SK-N-SH (cell line): Measurements from ENCODE around the gene MLF2.

Source experiments
- GATA2 ChIP-seq: sonication (generic); formaldehyde crosslinking; IDR thresholded peaks from 2 replicates; pipeline ENCODE4 v1.5.0; 2020; ENCODE audit warnings: mild to moderate bottlenecking, missing genetic modification reagents
- JUND ChIP-seq: IDR thresholded peaks from 2 replicates; pipeline ENCODE4 v1.4.0; 2012
- NFIC ChIP-seq: IDR thresholded peaks from 2 replicates; pipeline ENCODE4 v1.4.0; 2012; ENCODE audit warnings: borderline replicate concordance
- POLR2AphosphoS5 ChIP-seq: IDR thresholded peaks from 2 replicates; pipeline ENCODE4 v1.6.1; 2012; ENCODE audit warnings: low read depth, low read length
- TF ChIP-seq, protein P1 (sequence below): fragments of 200-600 bp; sonication (generic); IDR thresholded peaks from 2 replicates; pipeline ENCODE4 v1.6.1; 2017; ENCODE audit warnings: antibody characterized with exemption, mild to moderate bottlenecking, moderate library complexity
- TF ChIP-seq, protein P2 (sequence below): IDR thresholded peaks from 2 replicates; pipeline ENCODE4 v1.4.0; 2012; ENCODE audit warnings: low read depth

DNA sequence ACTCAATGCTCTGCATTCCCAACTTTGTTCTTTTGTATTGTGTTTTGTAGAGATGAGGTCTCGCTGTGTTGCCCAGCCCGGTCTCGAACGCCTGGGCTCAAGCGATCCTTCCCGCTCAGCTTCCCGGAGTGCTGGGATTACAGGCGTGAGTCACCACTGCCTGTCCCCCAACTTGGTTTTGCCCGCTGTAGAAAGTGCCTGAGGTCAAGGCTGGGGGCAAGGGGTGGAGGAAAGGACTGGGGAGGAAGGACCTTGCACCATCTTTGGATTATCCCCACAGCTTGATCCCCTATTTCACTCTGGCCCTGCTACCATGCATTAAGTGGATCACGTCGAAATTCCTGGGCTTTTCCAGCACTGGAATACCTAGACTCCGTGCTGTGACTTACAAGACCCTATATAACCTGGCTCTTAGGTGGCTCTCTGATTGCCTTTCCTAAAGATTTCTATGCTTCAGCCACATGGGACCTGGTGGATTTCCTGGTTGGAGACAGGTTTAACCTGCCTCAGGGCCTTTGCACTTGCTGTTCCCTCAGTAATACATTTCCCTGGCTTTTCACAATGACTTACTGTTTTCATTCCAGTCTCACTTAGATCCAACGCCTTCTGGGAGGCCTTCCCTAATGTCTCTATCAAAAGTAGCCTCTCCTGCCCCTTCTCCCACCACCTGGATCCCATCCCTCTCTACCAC is 51.7 kb downstream of the MLF2 start:
- TF ChIP-seq, protein P1, sequence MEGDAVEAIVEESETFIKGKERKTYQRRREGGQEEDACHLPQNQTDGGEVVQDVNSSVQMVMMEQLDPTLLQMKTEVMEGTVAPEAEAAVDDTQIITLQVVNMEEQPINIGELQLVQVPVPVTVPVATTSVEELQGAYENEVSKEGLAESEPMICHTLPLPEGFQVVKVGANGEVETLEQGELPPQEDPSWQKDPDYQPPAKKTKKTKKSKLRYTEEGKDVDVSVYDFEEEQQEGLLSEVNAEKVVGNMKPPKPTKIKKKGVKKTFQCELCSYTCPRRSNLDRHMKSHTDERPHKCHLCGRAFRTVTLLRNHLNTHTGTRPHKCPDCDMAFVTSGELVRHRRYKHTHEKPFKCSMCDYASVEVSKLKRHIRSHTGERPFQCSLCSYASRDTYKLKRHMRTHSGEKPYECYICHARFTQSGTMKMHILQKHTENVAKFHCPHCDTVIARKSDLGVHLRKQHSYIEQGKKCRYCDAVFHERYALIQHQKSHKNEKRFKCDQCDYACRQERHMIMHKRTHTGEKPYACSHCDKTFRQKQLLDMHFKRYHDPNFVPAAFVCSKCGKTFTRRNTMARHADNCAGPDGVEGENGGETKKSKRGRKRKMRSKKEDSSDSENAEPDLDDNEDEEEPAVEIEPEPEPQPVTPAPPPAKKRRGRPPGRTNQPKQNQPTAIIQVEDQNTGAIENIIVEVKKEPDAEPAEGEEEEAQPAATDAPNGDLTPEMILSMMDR = no peak
- TF ChIP-seq POLR2AphosphoS5 (no peak), GATA2 (CRISPR knock-in tag) (no peak), JUND (no peak), NFIC (no peak)
- TF ChIP-seq, protein P2, sequence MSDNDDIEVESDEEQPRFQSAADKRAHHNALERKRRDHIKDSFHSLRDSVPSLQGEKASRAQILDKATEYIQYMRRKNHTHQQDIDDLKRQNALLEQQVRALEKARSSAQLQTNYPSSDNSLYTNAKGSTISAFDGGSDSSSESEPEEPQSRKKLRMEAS = no peak
